Spleen (tissue), 11 donors: Measurements from ENCODE around the gene SCYGR1. TPM values are rescaled to one million over a fixed set of nuclear protein-coding genes. Genes with fewer than 3 reads are reported as not detected.

ENCODE experiments used
- DNase-seq: peaks from one replicate; pipeline ENCODE4 v3.0.0-alpha.2; 2020
- H3K27ac ChIP-seq, 8 donors: fragments of 200-600 bp; sonication (generic) in 7 of 8; 1 replicate in 4 of 8; 2 replicates in 4 of 8; pipeline versions ENCODE4 v1.5.0 to v1.8.0; 2016 to 2021; ENCODE audit warnings: inconsistent platforms in 4 of 8, mild to moderate bottlenecking in 4 of 8, moderate library complexity in 1 of 8
- H3K27me3 ChIP-seq, 7 donors: fragments of 200-600 bp; sonication (generic) in 6 of 7; replicated peaks in 1 of 7; 1 replicate in 4 of 7; 2 replicates in 3 of 7; pipeline versions ENCODE4 v1.5.0 to v1.8.0; 2016 to 2021; ENCODE audit warnings: inconsistent platforms in 3 of 7, mild to moderate bottlenecking in 1 of 7
- H3K36me3 ChIP-seq, 6 donors: fragments of 200-600 bp; sonication (generic) in 5 of 6; 1 replicate in 4 of 6; 2 replicates in 2 of 6; pipeline versions ENCODE4 v1.5.0 to v1.8.0; 2016 to 2021; ENCODE audit warnings: inconsistent platforms in 2 of 6
- H3K4me1 ChIP-seq, 6 donors: fragments of 200-600 bp; sonication (generic) in 5 of 6; 1 replicate in 3 of 6; 2 replicates in 3 of 6; pipeline versions ENCODE4 v1.5.0 to v1.8.0; 2016 to 2021; ENCODE audit warnings: inconsistent platforms in 3 of 6
- H3K4me3 ChIP-seq, 8 donors: fragments of 200-600 bp; sonication (generic) in 7 of 8; 1 replicate in 4 of 8; 2 replicates in 4 of 8; pipeline versions ENCODE4 v1.5.0 to v1.8.0; 2016 to 2021; ENCODE audit warnings: inconsistent platforms in 4 of 8, mild to moderate bottlenecking in 4 of 8, moderate library complexity in 2 of 8
- H3K9me3 ChIP-seq, 8 donors: fragments of 200-600 bp; sonication (generic) in 7 of 8; 1 replicate in 4 of 8; 2 replicates in 4 of 8; pipeline versions ENCODE4 v1.5.0 to v1.8.0; 2016 to 2021; ENCODE audit warnings: inconsistent platforms in 4 of 8
- CTCF ChIP-seq, 11 experiments: fragments of 200-600 bp in 7 of 11; fragments of 450-650 bp in 4 of 11; sonication (generic) in 4 of 11; IDR thresholded peaks in 8 of 11; conservative IDR thresholded peaks in 3 of 11; 1 replicate in 7 of 11; 2 replicates in 4 of 11; pipeline versions ENCODE4 v1.4.0 to v1.8.0; 2016 to 2021; ENCODE audit warnings: antibody characterized with exemption in 11 of 11, inconsistent platforms in 4 of 11, mild to moderate bottlenecking in 1 of 11
- POLR2A ChIP-seq, 3 donors: fragments of 450-650 bp; IDR thresholded peaks; one replicate each; pipeline ENCODE4 v1.5.1; 2017; ENCODE audit warnings: antibody characterized with exemption in 3 of 3, mild to moderate bottlenecking in 1 of 3
- POLR2AphosphoS5 ChIP-seq, 3 donors: sonication (generic); formaldehyde crosslinking; IDR thresholded peaks; one replicate each; pipeline ENCODE4 v1.5.1; 2017; ENCODE audit warnings: antibody characterized with exemption in 3 of 3
- WGBS, 5 donors: extraction: QIAGEN DNeasy Blood & Tissue Kit in 3 of 5; methylation state at CpG; one replicate each; pipeline versions ENCODE4 v1.1.5 to v1.1.7; 2013 to 2018; 5-methylcytosine and 5-hydroxymethylcytosine counted together
- intact Hi-C: fragments of 100-400 bp; cut with DNase I; formaldehyde crosslinking; loops from one replicate; pipeline ENCODE4 v1.15.0; 2023; ENCODE audit warnings: low total_unique reads
- polyA plus RNA-seq, 3 donors: library from polyadenylated mRNA; stranded (reverse); fragments of 200-250 nt; gene quantifications; one replicate each; pipeline ENCODE4 v1.2.1, GENCODE V29; 2013
- total RNA-seq, 7 donors: library from RNA; depleted of rRNA in 3 of 7; stranded (reverse); fragments of >200 nt in 3 of 7; fragmentation: NEBNext Ultra II Directional in 4 of 7; extraction: Animal tissue kit (Norgen Biotek cat#: 25700) in 4 of 7; gene quantifications; one replicate each; pipeline versions ENCODE4 v1.1.0 to v1.2.1, GENCODE V29; 2016 to 2021
- donor health status: healthy with polysubstance abuse.
- donor health status: DM: no; HTN: no; CAD: no; lungs with moderate emphysema.
- donor health status: DM: no; HTN: no; CAD: no.
- donor health status: Bipolar disorder and iron deficiency.
- donor health status: healthy.
- donor health status: DM: no; HTN: no; CAD: no.
- donor health status: DM: yes; HTN: yes; CAD: no.

Gene SCYGR1
- total and polyA plus RNA-seq, 10 donors: not detected

GRCh38 chr2:227397562-227397961, 9.8 kb upstream of the SCYGR1 start:
- no peak for DNase-seq
- 19 to 43% (median 31%) methylated on average over 4 of the region's 4 CpGs for WGBS, 5 donors

GRCh38 chr2:227395556-227395955, 7.8 kb upstream of the SCYGR1 start:
- H3K27ac ChIP-seq: no peak overlapping the region
- no peak for DNase-seq
- H3K36me3 ChIP-seq: no peaks in the 10 kb centered on the region
- H3K4me1 ChIP-seq: peaks cover 0 to 33% (median 14%) of the 10 kb centered on the region in 6 donors
- TF ChIP-seq CTCF (IDR thresholded peaks at IDR 0.05 in 8 of 11, conservative IDR thresholded peaks at IDR 0.05 in 3 of 11) (no peak), POLR2AphosphoS5 (IDR thresholded peaks at IDR 0.05) (no peak), POLR2A (IDR thresholded peaks at IDR 0.05) (no peak)
- H3K4me3 ChIP-seq: no peak overlapping the region
- WGBS, 5 donors: 41 to 68% (median 61%) methylated on average over 1 of the region's 1 CpG
- no peaks in the 10 kb centered on the region for H3K27me3 ChIP-seq
- H3K9me3 ChIP-seq: no peaks in the 10 kb centered on the region
- intact Hi-C loops: no loop called here

More at GRCh38 chr2:227397562-227397961, 9.8 kb upstream of the SCYGR1 start:
- Histone ChIP-seq H3K27ac (no peak overlapping the region), H3K4me3 (no peak overlapping the region), H3K36me3 (no peaks in the 10 kb centered on the region), H3K9me3 (no peaks in the 10 kb centered on the region), H3K27me3 (no peaks in the 10 kb centered on the region), H3K4me1 (peaks cover 0 to 33% (median 14%) of the 10 kb centered on the region in 6 donors)
- TF ChIP-seq CTCF (IDR thresholded peaks at IDR 0.05 in 8 of 11, conservative IDR thresholded peaks at IDR 0.05 in 3 of 11): no peak
- TF ChIP-seq POLR2AphosphoS5 (IDR thresholded peaks at IDR 0.05): no peak
- TF ChIP-seq POLR2A (IDR thresholded peaks at IDR 0.05): no peak
- intact Hi-C loops: no loop called here

- intact Hi-C loops: no loop called here
- Histone ChIP-seq H3K27ac (no peak overlapping the region), H3K4me1 (peaks cover 0 to 33% (median 14%) of the 10 kb centered on the region in 6 donors), H3K27me3 (no peaks in the 10 kb centered on the region), H3K4me3 (no peak overlapping the region), H3K9me3 (no peaks in the 10 kb centered on the region), H3K36me3 (no peaks in the 10 kb centered on the region)
- 46 to 82% (median 67%) methylated on average over 2 of the region's 2 CpGs for whole genome bisulfite sequencing, 5 donors
- TF ChIP-seq POLR2A (IDR thresholded peaks at IDR 0.05): no peak
- no peak for TF ChIP-seq POLR2AphosphoS5 (IDR thresholded peaks at IDR 0.05)
- no peak for TF ChIP-seq CTCF (IDR thresholded peaks at IDR 0.05 in 8 of 11, conservative IDR thresholded peaks at IDR 0.05 in 3 of 11)
- no peak for DNase-seq
Measured at GRCh38 chr2:227394401-227394800, 6.7 kb upstream of the SCYGR1 start.

GRCh38 chr2:227390468-227391256, 2.9 kb upstream of the SCYGR1 start:
- H3K4me3 ChIP-seq: no peak overlapping the region
- intact Hi-C loops: no loop called here
- H3K9me3 ChIP-seq: no peaks in the 10 kb centered on the region
- no peak for TF ChIP-seq POLR2A (IDR thresholded peaks at IDR 0.05)
- TF ChIP-seq CTCF (IDR thresholded peaks at IDR 0.05 in 8 of 11, conservative IDR thresholded peaks at IDR 0.05 in 3 of 11): no peak
- no peak for TF ChIP-seq POLR2AphosphoS5 (IDR thresholded peaks at IDR 0.05)
- H3K27ac ChIP-seq: no peak overlapping the region
- DNase-seq: no peak
- H3K27me3 ChIP-seq: no peaks in the 10 kb centered on the region
- H3K36me3 ChIP-seq: no peaks in the 10 kb centered on the region
- WGBS, 5 donors: 87 to 90% (median 90%) methylated on average over 17 of the region's 17 CpGs
- H3K4me1 ChIP-seq: peaks cover 0 to 27% (median 14%) of the 10 kb centered on the region in 6 donors
